ENCODE data around the gene ANKS1A. TPM values are rescaled to one million over a fixed set of nuclear protein-coding genes. Genes with fewer than 3 reads are reported as not detected.

ANKS1A gene
- total RNA-seq, 1 donor from 2014 or later = 10.2 TPM

DNA sequence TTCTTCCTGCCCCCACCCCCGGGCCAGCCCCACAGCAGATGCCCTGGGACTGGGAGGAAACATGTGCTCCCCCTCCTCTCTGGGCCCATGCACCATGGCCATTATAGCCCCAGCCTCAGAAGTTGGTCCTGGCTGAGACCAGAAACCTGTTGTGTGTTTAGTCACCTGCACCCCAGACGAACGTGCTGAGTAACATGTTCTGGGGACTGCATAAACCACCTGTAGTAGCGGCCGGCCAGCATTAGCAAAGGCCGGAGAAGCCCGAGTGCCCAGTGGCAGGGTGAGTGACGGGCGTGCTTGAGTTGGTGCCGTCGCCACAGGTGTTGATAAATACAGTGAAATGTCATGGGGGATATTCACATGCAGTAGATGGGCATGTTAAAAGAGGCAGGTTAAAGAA, 178.2 kb downstream of the ANKS1A start:
- no peak for DNase-seq (ENCODE audit: low read depth, low spot score)

DNA sequence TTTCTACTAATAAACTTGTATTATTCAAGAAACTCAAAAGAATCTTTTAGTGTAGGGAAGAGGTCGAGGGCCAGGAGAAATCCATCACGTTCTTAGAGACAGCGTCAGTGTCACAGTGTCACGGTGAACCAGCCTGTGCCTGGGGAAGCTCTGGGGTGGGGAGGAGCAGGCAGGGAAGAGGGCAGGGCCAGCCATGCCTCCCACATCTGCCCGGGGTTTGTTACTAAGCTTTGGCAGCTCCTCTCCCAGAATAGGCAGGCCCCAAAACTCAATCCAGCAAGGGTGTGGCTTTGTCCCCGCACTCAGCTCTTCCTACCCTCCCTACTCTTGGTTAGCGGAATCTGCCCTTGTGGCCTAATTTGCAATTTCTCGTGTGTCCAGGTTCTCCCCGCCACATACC, 179.2 kb downstream of the ANKS1A start:
- no peak for DNase-seq (ENCODE audit: low read depth, low spot score)

DNA sequence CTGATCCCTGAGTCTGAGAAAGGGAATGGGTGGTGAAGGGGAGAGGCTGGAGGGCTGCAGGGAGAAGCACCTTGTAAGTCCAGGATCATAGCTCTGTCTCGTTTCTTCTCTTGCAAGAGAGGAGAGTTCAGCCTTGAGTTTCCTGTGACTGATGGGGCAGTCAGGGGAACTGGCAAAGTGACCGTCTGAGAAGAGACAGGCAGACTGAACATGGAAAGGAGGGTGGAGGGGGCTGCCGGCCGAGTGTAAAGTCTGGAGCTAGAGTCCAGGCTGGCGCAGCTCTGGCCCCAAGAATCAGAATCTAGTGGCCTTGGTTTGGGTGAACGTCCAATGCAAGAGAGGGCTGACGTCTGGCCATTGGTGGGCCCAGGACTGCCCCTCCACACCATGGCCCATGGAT, 179.6 kb downstream of the ANKS1A start:
- no peak for DNase-seq (ENCODE audit: low read depth, low spot score)

DNA sequence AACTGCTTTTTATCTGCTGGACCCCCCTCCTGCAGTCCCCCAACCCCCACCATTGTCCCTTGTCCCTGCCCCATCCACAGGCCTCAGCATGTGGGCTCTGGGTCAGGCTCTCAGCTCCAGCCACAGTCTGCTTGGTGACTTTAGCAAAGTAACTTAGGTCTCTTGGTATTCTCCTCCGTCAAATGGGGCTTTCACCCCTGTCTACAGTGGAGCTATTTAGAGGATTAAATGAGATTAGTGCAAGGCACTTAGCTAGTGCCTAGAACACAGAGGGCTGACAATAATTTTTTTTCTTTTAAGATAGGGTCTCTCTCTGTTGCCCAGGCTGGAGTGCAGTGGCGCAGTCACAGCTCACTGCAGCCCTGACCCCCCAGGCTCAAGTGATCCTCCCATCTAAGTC, 180.2 kb downstream of the ANKS1A start:
- DNase-seq (ENCODE audit: low read depth, low spot score) = no peak

DNA sequence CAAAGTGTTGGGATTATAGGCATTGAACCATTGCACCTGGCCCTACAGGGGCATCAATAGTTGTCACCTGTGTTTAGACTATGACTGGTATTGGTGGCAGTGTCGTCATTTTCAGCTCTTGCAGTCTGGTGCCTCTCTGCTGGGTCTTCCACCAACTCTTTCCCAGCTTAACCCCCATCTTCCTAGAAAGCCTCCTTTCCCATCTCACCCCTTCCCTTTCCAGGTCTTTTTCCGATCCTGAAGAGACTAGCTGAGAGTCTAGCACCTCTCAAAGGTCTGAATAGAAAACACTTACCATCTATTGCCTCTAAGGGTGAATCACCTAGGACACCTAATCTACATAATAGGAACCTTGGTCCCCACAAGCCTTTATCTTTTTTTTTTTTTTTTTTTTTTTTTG, 181.1 kb downstream of the ANKS1A start:
- DNase-seq (ENCODE audit: low read depth, low spot score) = no peak

DNA sequence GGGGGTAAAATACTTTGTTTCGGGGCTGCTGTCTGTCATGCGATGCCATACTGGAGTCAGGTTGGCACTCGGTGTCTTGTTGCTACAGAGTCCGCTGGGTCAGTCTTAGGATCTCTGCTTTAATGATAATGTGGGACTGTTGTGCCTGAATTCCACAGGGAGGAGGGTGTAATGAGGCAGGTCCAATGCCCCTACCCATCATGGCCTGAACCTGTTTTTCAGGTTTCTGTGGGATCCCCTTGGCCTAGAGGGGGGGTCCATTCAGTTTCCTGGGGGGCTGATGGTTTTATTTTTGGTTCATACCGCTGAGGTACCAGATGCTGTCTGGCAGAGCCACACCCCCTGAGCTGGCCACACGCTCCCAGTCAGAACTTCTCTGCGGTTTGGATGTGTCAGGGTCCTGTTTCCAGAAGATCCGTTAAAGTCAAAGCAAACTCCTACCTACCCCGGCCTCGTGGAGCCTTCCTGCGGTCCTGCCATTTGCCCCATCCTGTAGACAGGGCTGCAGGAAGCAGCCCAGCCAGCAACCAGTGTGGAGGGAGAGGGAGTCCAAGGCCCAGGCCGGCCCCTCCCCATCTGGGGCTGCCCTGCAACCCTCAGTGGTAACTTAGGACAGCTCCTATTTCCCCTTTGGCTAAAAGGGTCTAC, 182.4 kb downstream of the ANKS1A start:
- DNase-seq (ENCODE audit: low read depth, low spot score) = no peak

DNA sequence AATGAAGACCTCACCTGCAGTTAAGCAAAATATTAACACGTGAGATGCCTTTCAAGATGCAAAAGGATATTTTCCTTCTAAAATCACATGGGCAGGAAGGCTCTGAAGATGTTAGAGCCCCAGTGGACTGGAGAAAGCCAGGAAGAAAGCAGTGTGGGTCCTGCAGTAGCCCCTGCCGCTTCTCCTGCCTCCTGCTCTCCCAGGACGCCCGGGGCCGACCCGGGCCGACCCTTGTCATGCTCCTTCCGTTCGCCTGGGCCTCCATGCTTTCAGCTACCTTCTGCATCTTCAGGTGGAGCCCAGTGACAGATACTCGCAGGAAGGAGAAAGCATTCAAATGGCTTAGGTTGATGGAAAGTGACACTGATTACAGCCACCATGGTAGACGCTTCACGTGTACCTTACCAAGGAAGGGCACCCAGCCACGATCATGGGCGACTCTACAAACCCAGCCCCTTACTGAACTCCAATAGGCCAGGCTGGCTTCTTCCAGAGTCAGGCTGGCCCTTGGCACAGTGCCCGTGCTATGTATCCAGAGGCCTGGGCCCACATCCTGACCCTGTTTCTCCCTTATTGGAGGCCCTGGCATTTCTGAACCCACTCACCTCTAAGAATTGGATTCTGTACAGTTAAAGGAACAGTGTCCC, 183.1 kb downstream of the ANKS1A start:
- no peak for DNase-seq (ENCODE audit: low read depth, low spot score)

DNA sequence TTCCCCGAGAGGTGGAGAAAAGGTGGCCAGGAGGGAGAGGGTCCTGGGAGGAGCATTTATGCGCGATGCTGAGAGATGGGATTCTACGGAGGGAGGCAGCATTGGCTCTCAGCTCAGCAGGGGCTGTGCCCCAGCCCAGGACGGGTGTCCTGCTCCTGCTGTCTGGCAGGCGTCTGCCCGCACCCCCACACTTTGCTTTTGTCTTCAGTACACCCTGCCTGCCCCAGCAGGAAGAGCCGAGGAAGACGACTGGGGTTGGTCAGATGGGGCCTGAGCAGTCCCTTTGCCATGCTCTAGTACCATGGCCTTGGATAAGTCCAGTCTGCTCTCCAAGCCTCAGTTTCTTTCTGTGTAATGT, 183.6 kb downstream of the ANKS1A start:
- DNase-seq (ENCODE audit: low read depth, low spot score) = no peak

DNA sequence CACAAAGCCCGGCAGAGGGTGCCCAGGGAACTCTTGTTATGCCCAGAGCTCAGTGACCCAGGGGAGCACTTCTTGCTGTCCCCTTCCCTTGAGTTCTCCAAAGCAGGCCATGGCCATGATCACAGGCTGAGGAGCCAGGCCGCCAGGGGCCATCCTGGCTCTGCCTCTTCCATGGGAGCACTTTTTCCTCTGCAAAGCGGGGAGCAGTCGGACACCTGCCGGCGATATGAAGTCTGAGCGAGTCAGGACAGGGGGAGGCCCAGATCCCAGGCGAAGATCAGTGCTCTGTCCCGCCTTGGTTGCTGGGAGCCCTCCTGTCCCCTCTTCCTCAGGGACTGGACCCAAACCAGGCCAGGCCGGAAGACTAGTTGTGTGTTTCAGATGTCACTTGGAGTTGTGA, 184.2 kb downstream of the ANKS1A start:
- no peak for DNase-seq (ENCODE audit: low read depth, low spot score)

DNA sequence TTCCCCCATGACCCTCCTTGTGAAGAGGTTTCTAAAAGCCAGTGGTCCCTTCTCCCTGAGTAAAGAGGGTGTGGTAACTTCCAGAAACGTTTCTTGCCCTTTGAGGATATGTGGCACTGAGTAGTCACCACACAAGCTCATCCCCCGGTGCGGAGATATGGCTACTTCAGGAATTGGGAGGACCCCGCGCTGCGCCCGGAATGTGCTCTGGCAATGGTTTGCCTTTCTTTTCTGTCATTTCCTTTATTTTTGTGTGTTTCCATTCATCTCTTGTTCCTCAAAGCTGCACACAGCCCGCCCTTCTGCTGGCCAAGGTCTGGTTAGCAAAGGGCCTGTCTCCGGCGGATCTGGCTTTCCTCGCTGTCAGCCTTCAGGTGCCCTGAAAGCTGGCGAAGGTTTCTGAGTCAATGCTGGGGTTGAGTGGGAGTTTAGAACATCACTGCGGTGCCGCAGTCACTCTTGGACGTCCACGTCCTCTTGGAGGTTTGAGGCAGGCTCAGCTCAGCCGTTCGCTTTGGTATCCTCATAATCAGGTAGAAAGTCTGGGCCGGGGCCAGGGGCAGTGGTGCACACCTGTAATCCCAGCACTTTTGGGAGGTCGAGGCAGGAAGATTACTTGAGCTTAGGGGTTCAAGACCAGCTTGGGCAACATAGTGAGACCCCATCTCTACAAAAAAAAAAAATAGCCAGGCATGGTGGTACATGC, 184.9 kb downstream of the ANKS1A start:
- no peak for DNase-seq (ENCODE audit: low read depth, low spot score)

DNA sequence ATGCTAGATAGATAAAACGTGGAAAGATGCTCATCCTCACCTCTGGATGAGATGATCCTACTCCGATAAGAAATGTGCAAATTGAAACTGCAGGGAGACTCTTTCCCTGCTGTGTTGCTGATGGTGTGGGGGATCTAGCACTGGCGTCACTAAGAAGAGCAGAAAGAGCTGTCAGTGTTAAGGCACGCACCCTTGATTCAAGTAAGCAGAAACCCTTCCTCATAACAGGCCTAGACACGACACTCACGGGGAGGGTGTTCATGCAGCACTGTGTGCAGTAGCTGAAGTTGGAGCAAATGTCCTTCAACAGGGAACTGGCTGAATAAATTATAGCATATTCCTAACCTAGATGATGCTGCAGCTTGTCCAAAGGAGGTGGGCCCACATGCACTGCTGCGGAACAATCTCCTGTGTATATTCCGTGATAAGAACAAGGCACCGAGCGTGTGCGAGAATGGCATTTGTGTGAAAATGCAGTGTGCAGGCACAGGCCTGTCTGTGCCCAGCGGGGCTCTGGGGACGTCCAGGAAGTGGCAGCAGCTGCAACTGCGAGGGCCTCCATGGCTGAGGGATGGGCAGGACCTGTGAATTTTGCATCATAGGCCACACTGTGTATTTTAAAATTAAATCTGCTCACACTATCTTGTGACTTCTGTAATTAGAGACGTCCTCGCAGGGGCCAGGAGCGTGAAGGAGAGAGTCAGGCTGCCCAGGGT, 188.1 kb downstream of the ANKS1A start:
- DNase-seq (ENCODE audit: low read depth, low spot score) = no peak

DNA sequence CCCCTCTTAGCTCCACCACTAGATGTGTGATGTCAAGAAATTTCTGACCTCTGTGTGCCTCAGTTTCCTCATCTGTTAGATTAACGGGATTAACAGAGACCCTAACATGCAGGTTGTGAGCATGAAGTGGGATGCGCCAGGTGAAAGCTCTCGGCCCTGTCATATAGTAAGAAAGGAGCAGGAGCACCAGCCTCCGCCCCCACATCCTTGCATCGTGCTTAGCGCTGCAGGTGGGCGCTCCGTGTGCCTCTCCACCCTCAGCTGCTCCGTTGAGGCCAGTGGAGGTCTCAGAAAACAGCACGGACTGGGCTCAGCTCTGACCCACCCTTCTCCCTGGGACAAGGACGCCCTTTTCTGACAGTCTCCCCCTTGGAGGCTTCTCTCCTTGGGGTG, 188.7 kb downstream of the ANKS1A start:
- DNase-seq (ENCODE audit: low read depth, low spot score) = no peak

DNA sequence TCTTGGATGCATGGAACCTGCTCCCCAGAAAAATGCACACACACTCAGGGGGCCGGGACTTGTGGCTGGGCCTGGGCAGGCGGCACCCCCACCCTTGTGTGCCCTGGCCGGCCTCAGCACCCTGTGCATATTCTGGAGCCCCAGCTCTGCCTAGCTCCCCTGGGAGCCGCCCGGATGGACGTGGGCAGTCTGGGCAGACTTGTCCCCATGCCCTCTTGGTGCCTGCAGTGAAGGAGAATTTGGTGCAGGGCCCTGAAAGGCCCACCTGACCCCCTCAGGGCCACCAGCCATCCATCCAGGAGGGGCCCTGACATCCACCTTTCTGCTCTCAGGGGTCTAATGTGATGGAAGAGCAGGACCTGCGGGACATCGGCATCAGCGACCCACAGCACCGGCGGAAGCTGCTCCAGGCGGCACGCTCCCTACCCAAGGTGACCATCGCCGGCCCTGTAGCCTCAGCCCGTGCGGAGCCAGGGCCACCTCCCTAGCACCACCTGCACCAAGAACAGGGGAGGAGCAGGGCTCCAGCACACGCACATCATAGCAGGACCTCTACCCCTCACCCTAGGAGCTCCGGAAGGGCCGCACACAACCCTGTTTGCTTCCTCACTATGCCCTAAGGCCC, 189.3 kb downstream of the ANKS1A start:
- DNase-seq (ENCODE audit: low read depth, low spot score) = no peak

DNA sequence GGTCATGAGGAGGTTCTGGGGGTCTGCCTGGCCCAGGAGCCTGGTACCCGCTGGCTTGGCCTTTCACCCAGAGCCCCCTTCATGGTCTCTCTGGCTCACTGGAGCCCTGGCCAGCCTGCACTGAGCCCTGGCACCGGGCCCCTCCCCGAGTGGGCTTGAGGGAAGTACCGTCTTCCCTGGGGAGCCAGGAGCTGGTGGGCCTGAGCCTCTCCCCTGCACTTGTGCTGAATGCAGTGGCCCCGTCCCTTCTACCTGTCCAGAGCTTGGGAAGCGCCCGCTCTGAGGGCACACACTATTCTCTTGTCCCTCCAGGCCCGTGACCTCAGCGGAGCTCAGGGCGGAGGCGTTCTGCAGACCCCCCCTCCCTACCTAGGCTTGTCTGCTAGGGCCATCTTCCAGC, 189.8 kb downstream of the ANKS1A start:
- no peak for DNase-seq (ENCODE audit: low read depth, low spot score)

DNA sequence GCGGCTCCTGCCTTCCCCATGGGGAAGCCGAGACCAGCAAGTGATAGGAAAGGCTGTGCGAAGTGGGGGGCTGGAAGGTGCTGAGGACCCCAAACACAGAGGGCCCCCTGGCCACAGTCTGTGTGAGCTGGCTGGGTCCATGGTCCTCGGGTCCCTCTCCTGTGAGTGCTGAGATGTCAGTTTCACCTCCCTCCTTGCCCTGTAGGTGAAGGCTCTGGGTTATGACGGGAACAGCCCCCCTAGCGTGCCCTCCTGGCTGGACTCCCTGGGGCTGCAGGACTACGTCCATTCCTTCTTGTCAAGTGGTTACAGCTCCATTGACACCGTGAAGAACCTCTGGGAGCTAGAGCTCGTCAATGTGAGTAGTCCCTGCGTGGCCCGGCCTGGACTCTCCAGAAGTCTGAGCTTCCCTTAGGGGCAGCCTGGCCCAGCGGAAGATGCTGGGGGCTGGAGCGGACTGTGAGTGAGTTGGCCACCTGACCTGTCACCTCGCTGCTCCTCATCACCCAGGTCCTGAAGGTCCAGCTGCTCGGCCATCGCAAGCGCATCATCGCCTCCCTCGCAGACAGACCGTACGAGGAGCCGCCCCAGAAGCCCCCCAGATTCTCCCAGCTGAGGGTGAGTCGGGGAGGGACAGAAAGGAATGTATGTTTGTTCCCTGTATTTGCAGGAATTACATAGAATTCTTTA, 190.4 kb downstream of the ANKS1A start:
- no peak for DNase-seq (ENCODE audit: low read depth, low spot score)

DNA sequence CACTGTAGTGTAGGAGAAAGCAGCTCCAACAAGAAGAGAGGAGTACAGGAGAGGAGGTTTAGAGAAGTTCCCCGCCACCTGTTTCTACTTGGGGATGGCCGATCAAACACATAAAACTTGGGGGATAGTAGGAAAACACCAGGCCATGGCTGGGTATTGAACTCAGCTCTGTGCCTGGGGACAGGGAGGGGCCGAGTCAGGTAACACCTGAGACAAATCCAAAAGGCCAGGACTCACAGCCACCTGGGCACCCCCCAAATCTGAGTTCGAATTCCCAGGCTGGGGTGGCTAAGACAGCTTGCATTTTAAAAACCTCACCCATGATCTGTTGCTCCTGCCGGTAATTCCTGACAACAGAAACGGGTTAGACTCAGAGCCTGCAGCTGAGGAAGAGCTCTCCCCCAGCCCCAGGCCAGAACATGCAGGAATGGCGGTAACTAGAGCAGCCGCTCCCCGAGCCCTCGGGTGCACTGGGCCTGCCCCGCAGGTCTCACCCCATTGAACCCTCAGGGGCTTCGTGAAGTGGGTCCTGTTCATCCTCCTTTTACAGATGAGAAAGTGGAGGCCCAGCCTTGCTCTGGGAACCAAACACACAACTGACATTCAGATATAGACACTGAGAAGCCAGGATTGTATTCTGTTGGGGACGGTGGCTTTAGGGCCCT, 191.1 kb downstream of the ANKS1A start:
- DNase-seq (ENCODE audit: low read depth, low spot score) = no peak

DNA sequence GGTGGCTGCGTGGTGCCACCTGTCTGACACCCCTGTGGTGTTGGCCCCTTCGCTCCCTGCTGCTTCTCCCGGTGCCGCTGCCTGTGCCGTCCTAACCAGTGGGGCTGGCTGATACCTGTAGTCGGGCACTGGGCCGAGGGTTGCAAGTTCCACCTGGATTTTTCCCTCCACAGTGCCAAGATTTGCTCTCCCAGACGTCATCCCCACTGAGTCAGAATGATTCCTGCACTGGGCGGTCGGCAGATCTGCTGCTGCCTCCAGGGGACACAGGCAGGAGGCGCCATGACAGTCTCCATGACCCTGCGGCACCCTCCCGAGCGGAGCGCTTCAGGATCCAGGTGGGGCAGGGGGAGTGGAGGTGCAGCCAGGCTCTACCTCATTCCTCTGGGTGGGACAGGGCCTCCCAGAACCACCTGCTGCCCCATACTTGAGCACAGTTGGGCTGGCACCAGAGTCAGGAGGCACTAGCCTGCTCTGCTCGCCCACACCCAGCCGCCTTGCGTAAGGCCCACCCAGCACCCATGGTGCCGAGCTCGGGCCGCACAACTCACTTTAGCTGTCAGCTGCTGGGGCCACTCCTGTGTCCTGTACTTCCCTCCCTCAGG, 191.9 kb downstream of the ANKS1A start:
- no peak for DNase-seq (ENCODE audit: low read depth, low spot score)

DNA sequence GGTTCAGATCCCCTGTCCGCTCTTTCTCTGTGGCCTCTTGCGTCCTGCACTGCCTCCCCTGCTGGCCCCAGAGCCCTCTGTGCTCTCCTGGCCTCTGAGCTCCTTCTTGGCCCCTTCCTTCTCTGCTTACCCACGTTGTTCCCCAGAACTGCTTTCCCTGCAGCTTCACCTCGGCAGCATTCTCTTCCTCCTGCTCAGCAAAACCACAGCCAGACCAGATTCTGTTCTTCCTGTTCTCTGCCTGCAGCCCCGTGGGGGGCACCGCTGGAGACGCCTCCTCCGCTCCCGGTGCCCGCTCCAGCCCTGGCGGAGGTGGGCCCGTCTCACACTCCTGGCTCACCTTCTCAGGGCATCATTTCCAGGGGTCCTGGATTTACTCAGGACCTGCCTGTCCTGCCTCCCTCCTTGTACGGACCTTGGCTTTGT, 192.4 kb downstream of the ANKS1A start:
- no peak for DNase-seq (ENCODE audit: low read depth, low spot score)

DNA sequence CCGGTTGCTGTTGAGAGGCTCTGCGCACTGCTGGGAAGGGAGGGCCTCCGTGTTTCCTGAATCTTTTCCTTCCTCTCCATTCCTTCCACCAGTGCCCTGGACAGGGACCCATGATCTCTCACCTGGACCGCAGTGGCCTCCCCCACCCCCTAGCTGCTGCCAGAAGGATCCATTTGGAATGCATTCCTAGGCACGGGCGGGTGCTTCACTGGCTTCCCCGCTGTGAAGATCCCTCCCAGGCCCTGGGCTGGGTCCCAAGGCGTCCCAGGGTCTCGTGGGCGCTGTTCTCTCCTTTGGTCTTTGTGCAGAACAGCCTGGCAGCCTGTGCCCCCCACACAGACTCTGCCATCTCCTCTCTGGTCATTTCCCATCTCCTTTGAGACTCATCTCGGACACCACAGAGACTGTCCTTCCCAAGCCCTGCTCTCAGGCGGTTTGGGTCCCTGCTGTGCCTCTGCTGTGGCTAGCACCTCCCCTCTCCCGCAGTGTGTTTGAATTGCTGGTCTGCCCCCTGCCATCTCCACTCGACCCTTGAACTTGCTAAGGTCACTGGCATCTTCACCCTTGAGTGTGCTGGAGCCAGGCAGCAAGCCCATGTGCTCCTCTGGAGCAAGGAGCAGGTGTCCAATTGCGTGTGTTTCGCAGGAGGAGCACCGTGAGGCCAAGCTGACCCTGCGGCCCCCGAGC, 193.1 kb downstream of the ANKS1A start:
- no peak for DNase-seq (ENCODE audit: low read depth, low spot score)
